Measurements from ENCODE around the gene FCN2.

Gene FCN2

DNA sequence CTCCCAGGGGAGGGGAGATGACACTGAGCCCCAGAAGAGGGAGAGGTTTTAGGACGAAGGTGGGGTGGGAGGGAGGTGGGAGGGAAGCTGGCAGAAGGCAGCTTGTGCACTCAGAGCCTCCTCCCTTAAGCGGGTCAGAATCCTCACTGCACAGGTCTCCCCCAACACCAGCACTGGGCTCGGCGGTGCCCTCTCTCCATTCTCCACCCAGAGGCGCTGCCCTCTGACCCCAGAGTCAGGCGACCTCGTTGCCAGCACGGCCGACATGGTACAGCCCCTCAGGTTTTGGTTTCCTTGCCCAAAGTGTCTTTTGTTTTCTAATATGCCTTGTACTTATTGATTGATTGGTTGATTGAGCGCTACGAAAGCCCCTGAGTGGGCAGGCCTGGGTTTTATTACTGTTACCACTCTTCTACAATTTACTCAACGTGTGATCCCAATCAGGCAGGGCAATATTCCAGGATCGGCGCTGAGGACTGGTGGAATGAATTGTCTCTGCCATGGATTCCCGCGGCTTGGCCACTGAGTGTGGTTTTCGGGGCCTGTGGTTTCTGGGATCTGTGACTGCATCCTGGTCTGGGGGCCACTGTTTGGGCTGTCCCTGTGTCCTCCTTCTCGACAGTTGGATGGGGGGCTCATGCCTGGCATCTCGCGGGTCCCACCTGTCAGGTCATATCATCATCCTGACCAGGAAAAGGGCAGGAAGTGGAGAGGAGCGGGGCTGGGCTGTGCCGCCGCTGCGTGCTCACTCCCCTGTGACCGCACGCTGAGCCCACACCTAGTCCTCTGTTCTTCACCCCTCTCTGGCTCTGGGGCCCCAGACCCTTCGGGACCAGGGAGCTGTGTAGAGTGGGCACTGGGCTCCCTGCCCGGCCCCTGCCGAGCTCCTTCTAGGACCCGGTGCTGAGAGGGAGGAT, 9.6 kb upstream of the FCN2 start:
- Histone ChIP-seq H3K4me3 (ENCODE audit: low read depth in 1 of 2, low read length in 1 of 2) (no peak overlapping the region), H3K4me1 (ENCODE audit: control insufficient read depth in 1 of 2, insufficient read depth in 1 of 2, low read depth in 1 of 2, low read length in 1 of 2) (peaks cover 6% of the 10 kb centered on the region in 2 experiments), H3K27ac (no peak overlapping the region), H3K9me3 (no peaks in the 10 kb centered on the region), H3K27me3 (peaks cover 14% of the 10 kb centered on the region), H3K36me3 (no peaks in the 10 kb centered on the region)
- no peak for TF ChIP-seq CTCF (IDR thresholded peaks at IDR 0.05)

- peaks cover 6% of the 10 kb centered on the region in 2 experiments for H3K4me1 ChIP-seq (ENCODE audit: control insufficient read depth in 1 of 2, insufficient read depth in 1 of 2, low read depth in 1 of 2, low read length in 1 of 2)
- peaks cover 14% of the 10 kb centered on the region for H3K27me3 ChIP-seq
- TF ChIP-seq CTCF (IDR thresholded peaks at IDR 0.05): no peak
- H3K36me3 ChIP-seq: no peaks in the 10 kb centered on the region
- no peak overlapping the region for H3K4me3 ChIP-seq (ENCODE audit: low read depth in 1 of 2, low read length in 1 of 2)
- no peaks in the 10 kb centered on the region for H3K9me3 ChIP-seq
- H3K27ac ChIP-seq: no peak overlapping the region
Measured at GRCh38 chr9:134871697-134872340, 8.8 kb upstream of the FCN2 start.

DNA sequence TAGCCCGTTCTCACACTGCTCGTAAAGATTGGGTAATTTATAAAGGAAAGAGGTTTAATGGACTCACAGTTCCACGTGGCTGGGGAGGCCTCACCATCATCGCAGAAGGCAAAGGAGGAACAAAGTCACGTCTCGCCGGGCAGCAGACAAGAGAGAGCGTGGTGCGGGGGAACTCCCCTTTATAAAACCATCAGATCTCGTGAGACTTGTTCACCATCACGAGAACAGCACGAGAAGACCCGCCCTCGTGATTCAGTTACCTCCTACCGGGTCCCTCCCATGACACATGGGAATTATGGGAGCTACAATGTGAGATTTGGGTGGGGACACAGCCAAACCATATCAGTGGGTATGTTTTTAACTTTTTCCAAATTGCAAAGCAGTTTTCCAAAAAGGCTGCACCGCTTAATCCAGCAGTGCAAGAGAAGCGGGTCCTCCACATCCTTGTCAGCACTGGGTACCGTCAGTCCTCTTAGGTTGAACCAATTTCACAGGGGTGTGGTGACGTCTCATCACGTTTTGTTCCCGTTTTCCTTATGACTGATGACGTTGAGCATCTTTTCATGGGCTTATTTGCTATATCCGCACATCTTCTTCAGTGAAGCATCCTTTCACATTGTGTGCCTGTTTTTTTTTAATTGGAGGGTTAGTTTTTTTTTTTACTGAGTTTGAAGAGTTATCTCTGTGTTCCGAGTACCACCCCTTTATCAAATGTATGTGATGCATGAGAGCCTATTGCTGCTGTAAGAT, 8.0 kb upstream of the FCN2 start:
- no peak for TF ChIP-seq CTCF (IDR thresholded peaks at IDR 0.05)

DNA sequence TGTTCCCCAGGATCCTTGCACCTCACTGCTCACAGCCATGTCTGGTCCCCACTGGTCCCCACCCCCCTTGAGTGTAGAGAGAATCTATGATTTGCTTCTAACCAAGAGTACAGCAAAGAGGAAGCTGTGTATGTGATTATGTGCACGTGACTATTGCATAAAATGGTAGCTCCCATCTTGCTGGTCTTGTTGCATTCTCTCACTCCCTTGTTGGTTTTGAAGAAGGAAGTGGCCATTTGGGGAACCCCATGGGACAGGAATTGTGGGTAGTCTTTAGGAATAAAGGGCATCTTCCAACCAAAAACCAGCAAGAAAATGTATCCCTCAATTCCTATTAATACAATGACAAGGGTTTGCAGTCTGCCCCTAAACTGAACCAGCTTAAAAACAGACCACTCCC, 5.2 kb upstream of the FCN2 start:
- Histone ChIP-seq H3K27me3 (peaks cover 14% of the 10 kb centered on the region), H3K27ac (no peak overlapping the region), H3K36me3 (no peaks in the 10 kb centered on the region), H3K4me1 (ENCODE audit: control insufficient read depth in 1 of 2, insufficient read depth in 1 of 2, low read depth in 1 of 2, low read length in 1 of 2) (peaks cover 6% of the 10 kb centered on the region in 2 experiments), H3K9me3 (no peaks in the 10 kb centered on the region), H3K4me3 (ENCODE audit: low read depth in 1 of 2, low read length in 1 of 2) (no peak overlapping the region)
- no peak for TF ChIP-seq CTCF (IDR thresholded peaks at IDR 0.05)

More for the DNA sequence above, 8.0 kb upstream of the FCN2 start:
- Histone ChIP-seq H3K4me3 (ENCODE audit: low read depth in 1 of 2, low read length in 1 of 2) (no peak overlapping the region), H3K36me3 (no peaks in the 10 kb centered on the region), H3K27ac (no peak overlapping the region), H3K4me1 (ENCODE audit: control insufficient read depth in 1 of 2, insufficient read depth in 1 of 2, low read depth in 1 of 2, low read length in 1 of 2) (peaks cover 6% of the 10 kb centered on the region in 2 experiments), H3K27me3 (peaks cover 14% of the 10 kb centered on the region), H3K9me3 (no peaks in the 10 kb centered on the region)

- peaks cover 13% of the 10 kb centered on the region for H3K27me3 ChIP-seq
- no peaks in the 10 kb centered on the region for H3K9me3 ChIP-seq
- no peak for TF ChIP-seq CTCF (IDR thresholded peaks at IDR 0.05)
- no peaks in the 10 kb centered on the region for H3K36me3 ChIP-seq
- no peak overlapping the region for H3K27ac ChIP-seq
- H3K4me3 ChIP-seq (ENCODE audit: low read depth in 1 of 2, low read length in 1 of 2): no peak overlapping the region
- peaks cover 6% of the 10 kb centered on the region in 2 experiments for H3K4me1 ChIP-seq (ENCODE audit: control insufficient read depth in 1 of 2, insufficient read depth in 1 of 2, low read depth in 1 of 2, low read length in 1 of 2)
Measured at GRCh38 chr9:134877541-134877940, 3.1 kb upstream of the FCN2 start.
